Measurements from ENCODE around the gene ANKRD10.
"Not testable (repeated sequence)": the region's sequence is repeated elsewhere in the genome, so short reads cannot be mapped to it uniquely, and the experiment has no call there.

ANKRD10 gene

GRCh38 chr13:110869805-110870706 is 44.8 kb downstream of the ANKRD10 start:
- DNase-seq (ENCODE audit: low read depth in 3 of 3, low spot score in 1 of 3): no peak

- DNase-seq (ENCODE audit: low read depth in 3 of 3, low spot score in 1 of 3): no peak
Measured at GRCh38 chr13:110869231-110869804, 45.6 kb downstream of the ANKRD10 start.

- DNase-seq (ENCODE audit: low read depth in 3 of 3, low spot score in 1 of 3): no peak
Measured at GRCh38 chr13:110868720-110869119, 46.1 kb downstream of the ANKRD10 start.

GRCh38 chr13:110867380-110867779 is 47.5 kb downstream of the ANKRD10 start:
- no peak for DNase-seq (ENCODE audit: low read depth in 3 of 3, low spot score in 1 of 3)

GRCh38 chr13:110866491-110867170 is 48.2 kb downstream of the ANKRD10 start:
- no peak for DNase-seq (ENCODE audit: low read depth in 3 of 3, low spot score in 1 of 3)

- no peak for DNase-seq (ENCODE audit: low read depth in 3 of 3, low spot score in 1 of 3)
Measured at GRCh38 chr13:110863685-110864084, 51.2 kb downstream of the ANKRD10 start.

- no peak for DNase-seq (ENCODE audit: low read depth in 3 of 3, low spot score in 1 of 3)
Measured at GRCh38 chr13:110860983-110861382, 53.9 kb downstream of the ANKRD10 start.

- no peak for DNase-seq (ENCODE audit: low read depth in 3 of 3, low spot score in 1 of 3)
Measured at GRCh38 chr13:110856942-110857835, 57.7 kb downstream of the ANKRD10 start.

GRCh38 chr13:110855363-110855762 is 59.5 kb downstream of the ANKRD10 start:
- no peak for DNase-seq (ENCODE audit: low read depth in 3 of 3, low spot score in 1 of 3)

- no peak for DNase-seq (ENCODE audit: low read depth in 3 of 3, low spot score in 1 of 3)
Measured at GRCh38 chr13:110854866-110855265, 60.0 kb downstream of the ANKRD10 start.

- no peak for DNase-seq (ENCODE audit: low read depth in 3 of 3, low spot score in 1 of 3)
Measured at GRCh38 chr13:110853235-110853721, 61.6 kb downstream of the ANKRD10 start.

GRCh38 chr13:110850840-110851239 is 64.0 kb downstream of the ANKRD10 start:
- no peak for DNase-seq (ENCODE audit: low read depth in 3 of 3, low spot score in 1 of 3)

GRCh38 chr13:110850006-110850405 is 64.9 kb downstream of the ANKRD10 start:
- DNase-seq (ENCODE audit: low read depth in 3 of 3, low spot score in 1 of 3): no peak

GRCh38 chr13:110845520-110845919 is 69.3 kb downstream of the ANKRD10 start:
- DNase-seq (ENCODE audit: low read depth in 3 of 3, low spot score in 1 of 3): no peak

GRCh38 chr13:110841846-110842245 is 73.0 kb downstream of the ANKRD10 start:
- no peak for DNase-seq (ENCODE audit: low read depth in 3 of 3, low spot score in 1 of 3)

GRCh38 chr13:110841406-110841805 is 73.5 kb downstream of the ANKRD10 start:
- DNase-seq (ENCODE audit: low read depth in 3 of 3, low spot score in 1 of 3): no peak

- no peak for DNase-seq (ENCODE audit: low read depth in 3 of 3, low spot score in 1 of 3)
Measured at GRCh38 chr13:110838867-110839538, 75.9 kb downstream of the ANKRD10 start.

- no peak for DNase-seq (ENCODE audit: low read depth in 3 of 3, low spot score in 1 of 3)
Measured at GRCh38 chr13:110838116-110838515, 76.8 kb downstream of the ANKRD10 start.

- not testable (repeated sequence) for DNase-seq (ENCODE audit: low read depth in 3 of 3, low spot score in 1 of 3)
Measured at GRCh38 chr13:110837397-110838061, 77.3 kb downstream of the ANKRD10 start.

GRCh38 chr13:110836605-110836903 is 78.3 kb downstream of the ANKRD10 start:
- no peak for DNase-seq (ENCODE audit: low read depth in 3 of 3, low spot score in 1 of 3)
